Measurements from ENCODE around the gene KCNJ18.
"Not testable (repeated sequence)": the region's sequence is repeated elsewhere in the genome, so short reads cannot be mapped to it uniquely, and the experiment has no call there.

Gene KCNJ18

GRCh38 chr17:21710486-21710885, 18.2 kb downstream of the KCNJ18 start:
- H3K4me1 ChIP-seq; H3K9me3 ChIP-seq (ENCODE audit: control insufficient read depth, low read length); H3K9ac ChIP-seq; H3K27ac ChIP-seq; H3K27me3 ChIP-seq (ENCODE audit: control insufficient read depth, insufficient read depth, low read length); H3K4me2 ChIP-seq (ENCODE audit: low read length); H3K36me3 ChIP-seq (ENCODE audit: control insufficient read depth, insufficient read depth, low read length); H3K4me3 ChIP-seq (ENCODE audit: low read depth, low read length); H2AFZ ChIP-seq; H3K79me2 ChIP-seq: not testable (repeated sequence)

- no peaks in the 10 kb centered on the region for H3K4me1 ChIP-seq
- H3K36me3 ChIP-seq (ENCODE audit: control insufficient read depth, insufficient read depth, low read length), result no peaks in the 10 kb centered on the region
Observed at GRCh38 chr17:21711182-21711581, 18.9 kb downstream of the KCNJ18 start.

DNA sequence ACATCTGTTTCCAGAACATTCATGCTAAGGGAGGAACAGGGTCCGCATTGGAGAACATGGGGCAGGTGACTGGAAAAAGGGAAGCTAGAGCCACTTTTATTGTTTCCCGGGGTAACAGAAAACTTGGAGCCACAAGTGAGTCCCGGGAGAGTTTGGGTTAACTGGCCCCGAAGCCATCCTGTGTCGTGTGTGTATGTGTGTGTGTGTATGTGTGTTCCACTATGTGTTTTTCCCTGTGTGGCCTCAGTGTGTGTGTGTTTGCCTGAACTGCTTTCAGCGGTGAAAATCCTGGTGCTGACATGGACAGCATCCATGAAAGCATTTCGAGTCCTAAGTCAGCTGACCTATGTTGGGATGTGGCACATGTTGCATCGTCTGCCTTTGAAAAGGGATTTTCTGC, 20.7 kb downstream of the KCNJ18 start:
- not testable (repeated sequence) for H3K4me3 ChIP-seq (ENCODE audit: low read depth, low read length); H3K36me3 ChIP-seq (ENCODE audit: control insufficient read depth, insufficient read depth, low read length); H3K27ac ChIP-seq; H3K27me3 ChIP-seq (ENCODE audit: control insufficient read depth, insufficient read depth, low read length); H3K4me1 ChIP-seq; H3K79me2 ChIP-seq; H3K9ac ChIP-seq; H2AFZ ChIP-seq; H3K9me3 ChIP-seq (ENCODE audit: control insufficient read depth, low read length); H3K4me2 ChIP-seq (ENCODE audit: low read length)

More at GRCh38 chr17:21711182-21711581, 18.9 kb downstream of the KCNJ18 start:
- Histone ChIP-seq H3K4me3 (ENCODE audit: low read depth, low read length) (no peak overlapping the region), H2AFZ (no peak overlapping the region), H3K4me2 (ENCODE audit: low read length) (no peak overlapping the region), H3K9me3 (ENCODE audit: control insufficient read depth, low read length) (no peaks in the 10 kb centered on the region), H3K27me3 (ENCODE audit: control insufficient read depth, insufficient read depth, low read length) (no peaks in the 10 kb centered on the region), H3K79me2 (no peaks in the 10 kb centered on the region), H3K9ac (no peak overlapping the region), H3K27ac (no peak overlapping the region)
- TF ChIP-seq, protein P1, sequence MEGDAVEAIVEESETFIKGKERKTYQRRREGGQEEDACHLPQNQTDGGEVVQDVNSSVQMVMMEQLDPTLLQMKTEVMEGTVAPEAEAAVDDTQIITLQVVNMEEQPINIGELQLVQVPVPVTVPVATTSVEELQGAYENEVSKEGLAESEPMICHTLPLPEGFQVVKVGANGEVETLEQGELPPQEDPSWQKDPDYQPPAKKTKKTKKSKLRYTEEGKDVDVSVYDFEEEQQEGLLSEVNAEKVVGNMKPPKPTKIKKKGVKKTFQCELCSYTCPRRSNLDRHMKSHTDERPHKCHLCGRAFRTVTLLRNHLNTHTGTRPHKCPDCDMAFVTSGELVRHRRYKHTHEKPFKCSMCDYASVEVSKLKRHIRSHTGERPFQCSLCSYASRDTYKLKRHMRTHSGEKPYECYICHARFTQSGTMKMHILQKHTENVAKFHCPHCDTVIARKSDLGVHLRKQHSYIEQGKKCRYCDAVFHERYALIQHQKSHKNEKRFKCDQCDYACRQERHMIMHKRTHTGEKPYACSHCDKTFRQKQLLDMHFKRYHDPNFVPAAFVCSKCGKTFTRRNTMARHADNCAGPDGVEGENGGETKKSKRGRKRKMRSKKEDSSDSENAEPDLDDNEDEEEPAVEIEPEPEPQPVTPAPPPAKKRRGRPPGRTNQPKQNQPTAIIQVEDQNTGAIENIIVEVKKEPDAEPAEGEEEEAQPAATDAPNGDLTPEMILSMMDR (IDR thresholded peaks at IDR 0.05), result no peak

- not testable (repeated sequence) for H3K4me3 ChIP-seq (ENCODE audit: low read depth, low read length); H3K9ac ChIP-seq; H3K27ac ChIP-seq; H3K27me3 ChIP-seq (ENCODE audit: control insufficient read depth, insufficient read depth, low read length); H3K79me2 ChIP-seq; H3K36me3 ChIP-seq (ENCODE audit: control insufficient read depth, insufficient read depth, low read length); H3K9me3 ChIP-seq (ENCODE audit: control insufficient read depth, low read length); H2AFZ ChIP-seq; H3K4me2 ChIP-seq (ENCODE audit: low read length); H3K4me1 ChIP-seq
Observed at GRCh38 chr17:21713631-21714030, 21.3 kb downstream of the KCNJ18 start.

DNA sequence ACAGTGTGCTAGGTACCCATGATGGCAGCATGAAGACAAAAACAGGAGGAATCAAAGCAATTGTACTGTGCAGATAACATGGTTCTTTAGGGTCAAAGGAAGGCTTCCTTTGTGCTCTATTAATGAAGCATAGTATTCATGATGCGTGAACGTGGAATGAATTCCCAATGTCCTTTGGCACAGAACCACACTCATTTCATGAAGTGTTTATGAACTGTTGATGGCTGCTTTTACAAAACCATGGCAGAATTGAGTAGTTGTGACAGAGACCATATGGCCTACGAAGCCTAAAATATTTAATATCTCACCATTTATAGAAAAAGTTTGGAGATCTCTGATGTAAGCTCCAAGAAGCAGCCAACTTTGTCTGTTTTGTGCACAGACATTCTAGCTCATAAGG, 22.4 kb downstream of the KCNJ18 start:
- H3K36me3 ChIP-seq (ENCODE audit: control insufficient read depth, insufficient read depth, low read length); H3K4me1 ChIP-seq; H3K27ac ChIP-seq; H3K27me3 ChIP-seq (ENCODE audit: control insufficient read depth, insufficient read depth, low read length); H3K79me2 ChIP-seq; H3K4me3 ChIP-seq (ENCODE audit: low read depth, low read length); H2AFZ ChIP-seq; H3K4me2 ChIP-seq (ENCODE audit: low read length); H3K9me3 ChIP-seq (ENCODE audit: control insufficient read depth, low read length); H3K9ac ChIP-seq: not testable (repeated sequence)

- H3K9me3 ChIP-seq (ENCODE audit: control insufficient read depth, low read length); H3K36me3 ChIP-seq (ENCODE audit: control insufficient read depth, insufficient read depth, low read length); H3K9ac ChIP-seq; H2AFZ ChIP-seq; H3K79me2 ChIP-seq; H3K4me3 ChIP-seq (ENCODE audit: low read depth, low read length); H3K27me3 ChIP-seq (ENCODE audit: control insufficient read depth, insufficient read depth, low read length); H3K4me2 ChIP-seq (ENCODE audit: low read length); H3K27ac ChIP-seq; H3K4me1 ChIP-seq: not testable (repeated sequence)
Observed at GRCh38 chr17:21715877-21716276, 23.6 kb downstream of the KCNJ18 start.

DNA sequence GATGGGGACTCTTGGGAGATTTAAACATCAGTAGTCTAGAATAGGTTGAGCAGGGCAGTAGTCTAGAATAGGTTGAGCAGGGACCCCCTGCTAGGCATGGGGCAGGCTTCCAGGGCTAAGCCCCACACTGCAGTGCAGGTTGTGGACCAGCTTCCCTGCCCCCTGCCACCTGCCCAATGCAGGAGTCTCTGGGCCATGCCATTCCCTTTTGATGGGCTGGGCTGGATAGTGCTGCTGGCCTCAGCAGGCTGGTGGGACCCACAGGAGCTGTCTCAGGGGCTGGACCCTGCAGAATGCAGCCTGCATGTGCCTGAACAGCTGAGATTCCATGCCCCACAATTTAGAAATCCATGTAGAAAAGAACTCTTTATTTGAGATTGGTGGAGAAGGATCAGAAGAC, 26.6 kb downstream of the KCNJ18 start:
- H3K36me3 ChIP-seq (ENCODE audit: control insufficient read depth, insufficient read depth, low read length); H3K79me2 ChIP-seq; H3K9me3 ChIP-seq (ENCODE audit: control insufficient read depth, low read length); H3K27ac ChIP-seq; H2AFZ ChIP-seq; H3K27me3 ChIP-seq (ENCODE audit: control insufficient read depth, insufficient read depth, low read length); H3K4me2 ChIP-seq (ENCODE audit: low read length); H3K9ac ChIP-seq; H3K4me1 ChIP-seq; H3K4me3 ChIP-seq (ENCODE audit: low read depth, low read length): not testable (repeated sequence)

DNA sequence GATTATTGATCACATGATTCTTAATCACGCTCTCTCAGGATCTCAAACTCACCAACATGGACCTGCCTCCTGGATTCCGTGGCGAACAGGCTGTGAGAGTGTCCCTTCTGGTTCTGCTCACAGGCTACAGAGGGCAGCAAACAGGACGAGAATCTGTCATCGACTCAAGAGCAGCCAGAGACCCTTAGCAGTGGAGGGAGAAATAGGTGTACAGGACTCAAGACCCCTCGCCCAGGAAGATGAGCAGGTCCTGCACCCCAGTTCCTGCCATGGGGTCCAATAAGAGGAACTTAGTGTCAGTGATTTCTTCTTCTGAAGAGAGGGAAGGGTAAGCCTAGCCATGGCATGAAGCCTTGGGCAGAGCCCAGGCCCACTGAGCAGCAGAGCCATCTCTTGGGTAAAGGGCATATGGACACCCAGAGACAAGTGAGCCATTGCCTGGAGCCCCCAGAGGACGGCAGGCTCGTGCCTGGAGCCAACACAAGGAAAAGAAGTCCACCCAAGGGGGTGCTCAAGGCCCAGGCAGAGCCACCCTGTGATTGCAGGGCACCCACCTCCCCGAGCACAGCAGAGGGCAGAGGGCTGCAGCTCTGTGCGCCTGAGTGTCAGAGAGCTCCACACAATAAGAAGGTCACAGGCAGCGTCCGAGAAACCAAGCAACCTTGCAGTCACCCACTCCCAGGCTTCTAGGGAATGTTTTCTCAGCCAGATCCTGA, 27.3 kb downstream of the KCNJ18 start:
- not testable (repeated sequence) for H3K4me2 ChIP-seq (ENCODE audit: low read length); H3K36me3 ChIP-seq (ENCODE audit: control insufficient read depth, insufficient read depth, low read length); H3K4me1 ChIP-seq; H2AFZ ChIP-seq; H3K27ac ChIP-seq; H3K27me3 ChIP-seq (ENCODE audit: control insufficient read depth, insufficient read depth, low read length); H3K9ac ChIP-seq; H3K9me3 ChIP-seq (ENCODE audit: control insufficient read depth, low read length); H3K4me3 ChIP-seq (ENCODE audit: low read depth, low read length); H3K79me2 ChIP-seq

- not testable (repeated sequence) for H3K36me3 ChIP-seq (ENCODE audit: control insufficient read depth, insufficient read depth, low read length); H3K9ac ChIP-seq; H3K4me3 ChIP-seq (ENCODE audit: low read depth, low read length); H3K4me1 ChIP-seq; H3K27me3 ChIP-seq (ENCODE audit: control insufficient read depth, insufficient read depth, low read length); H3K79me2 ChIP-seq; H3K4me2 ChIP-seq (ENCODE audit: low read length); H3K9me3 ChIP-seq (ENCODE audit: control insufficient read depth, low read length); H2AFZ ChIP-seq; H3K27ac ChIP-seq
Observed at GRCh38 chr17:21720566-21720965, 28.2 kb downstream of the KCNJ18 start.

- not testable (repeated sequence) for H3K79me2 ChIP-seq; H3K9me3 ChIP-seq (ENCODE audit: control insufficient read depth, low read length); H3K27me3 ChIP-seq (ENCODE audit: control insufficient read depth, insufficient read depth, low read length); H3K36me3 ChIP-seq (ENCODE audit: control insufficient read depth, insufficient read depth, low read length); H3K4me3 ChIP-seq (ENCODE audit: low read depth, low read length); H2AFZ ChIP-seq; H3K4me1 ChIP-seq; H3K4me2 ChIP-seq (ENCODE audit: low read length); H3K9ac ChIP-seq; H3K27ac ChIP-seq
Observed at GRCh38 chr17:21722268-21722667, 29.9 kb downstream of the KCNJ18 start.
